ENCODE data around the gene SLC25A19.

- no peak for TF ChIP-seq CTCF (conservative IDR thresholded peaks at IDR 0.05 in 1 of 2, IDR thresholded peaks at IDR 0.05 in 1 of 2; ENCODE audit: extremely low read depth in 1 of 2, insufficient read depth in 1 of 2, low read depth in 1 of 2, low read length in 2 of 2)
- no peak for TF ChIP-seq EZH2 (IDR thresholded peaks at IDR 0.05; ENCODE audit: borderline replicate concordance, low read length)
Observed at GRCh38 chr17:75325348-75325747, 36.1 kb upstream of the SLC25A19 start.
